GM12872 (cell line): Measurements from ENCODE around the gene NTM.

ENCODE experiments used
- TF ChIP-seq, protein P1 (sequence below): IDR thresholded peaks from 3 replicates; pipeline ENCODE4 v1.5.1; 2011; ENCODE audit warnings: low read depth, mild to moderate bottlenecking, low read length, moderate library complexity; ENCODE audit not compliant: insufficient read depth

NTM gene

DNA sequence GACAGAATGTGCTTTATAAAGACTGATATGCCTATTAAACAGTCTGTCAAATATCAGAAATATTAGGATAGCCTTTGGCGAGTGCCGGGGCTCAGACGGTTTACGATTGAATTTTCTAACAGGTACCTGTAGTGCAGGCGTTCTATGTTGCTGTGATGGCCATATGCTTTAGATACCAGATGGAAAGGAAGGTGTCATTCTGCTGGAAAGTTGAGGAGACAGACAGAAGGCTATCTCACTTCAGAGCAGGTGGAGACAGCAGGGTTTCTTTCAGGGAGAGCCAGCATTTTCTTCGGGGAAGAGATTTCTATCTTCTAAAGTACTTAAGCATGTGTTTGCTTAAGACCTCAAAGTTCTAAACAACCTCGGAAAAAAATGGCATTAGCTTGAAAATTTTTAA, 415.4 kb downstream of the NTM start:
- TF ChIP-seq, protein P1, sequence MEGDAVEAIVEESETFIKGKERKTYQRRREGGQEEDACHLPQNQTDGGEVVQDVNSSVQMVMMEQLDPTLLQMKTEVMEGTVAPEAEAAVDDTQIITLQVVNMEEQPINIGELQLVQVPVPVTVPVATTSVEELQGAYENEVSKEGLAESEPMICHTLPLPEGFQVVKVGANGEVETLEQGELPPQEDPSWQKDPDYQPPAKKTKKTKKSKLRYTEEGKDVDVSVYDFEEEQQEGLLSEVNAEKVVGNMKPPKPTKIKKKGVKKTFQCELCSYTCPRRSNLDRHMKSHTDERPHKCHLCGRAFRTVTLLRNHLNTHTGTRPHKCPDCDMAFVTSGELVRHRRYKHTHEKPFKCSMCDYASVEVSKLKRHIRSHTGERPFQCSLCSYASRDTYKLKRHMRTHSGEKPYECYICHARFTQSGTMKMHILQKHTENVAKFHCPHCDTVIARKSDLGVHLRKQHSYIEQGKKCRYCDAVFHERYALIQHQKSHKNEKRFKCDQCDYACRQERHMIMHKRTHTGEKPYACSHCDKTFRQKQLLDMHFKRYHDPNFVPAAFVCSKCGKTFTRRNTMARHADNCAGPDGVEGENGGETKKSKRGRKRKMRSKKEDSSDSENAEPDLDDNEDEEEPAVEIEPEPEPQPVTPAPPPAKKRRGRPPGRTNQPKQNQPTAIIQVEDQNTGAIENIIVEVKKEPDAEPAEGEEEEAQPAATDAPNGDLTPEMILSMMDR: no peak

DNA sequence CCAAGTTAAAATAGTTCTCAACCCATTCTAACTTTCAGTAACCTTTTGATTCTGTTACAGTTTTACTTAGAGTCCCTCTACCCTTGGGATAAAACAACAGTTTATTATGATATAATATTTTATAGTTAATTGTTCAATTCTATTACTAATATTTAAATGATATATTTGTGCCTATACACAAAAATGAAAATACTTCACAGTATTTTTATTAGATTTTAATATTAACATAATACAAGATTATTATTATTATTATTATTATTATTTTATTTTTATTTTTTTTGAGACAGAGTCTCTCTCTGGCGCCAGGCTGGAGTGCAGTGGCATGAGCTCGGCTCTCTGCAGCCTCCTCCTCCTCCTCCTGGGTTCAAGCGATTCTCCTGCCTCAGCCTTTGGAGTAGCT, 416.7 kb downstream of the NTM start:
- TF ChIP-seq, protein P1: no peak

DNA sequence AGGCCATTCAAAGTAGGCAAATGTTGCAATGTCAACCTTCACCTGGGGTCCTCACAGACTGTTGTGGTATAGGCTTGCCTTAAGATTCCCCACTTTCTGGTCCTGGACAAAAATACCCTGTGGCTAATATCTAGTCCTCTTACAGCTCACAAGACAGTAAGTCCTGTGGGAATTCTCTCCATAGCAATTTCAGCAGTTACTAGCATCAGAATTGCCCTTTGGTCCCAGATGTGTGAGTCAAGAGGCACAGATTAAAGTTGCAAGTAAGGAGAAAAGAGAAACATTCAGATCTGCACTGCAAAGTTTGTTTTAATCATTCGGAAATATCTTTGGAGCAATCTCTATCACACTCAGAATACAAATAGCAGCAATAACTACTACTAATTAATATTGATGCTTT, 420.2 kb downstream of the NTM start:
- TF ChIP-seq, protein P1: no peak

DNA sequence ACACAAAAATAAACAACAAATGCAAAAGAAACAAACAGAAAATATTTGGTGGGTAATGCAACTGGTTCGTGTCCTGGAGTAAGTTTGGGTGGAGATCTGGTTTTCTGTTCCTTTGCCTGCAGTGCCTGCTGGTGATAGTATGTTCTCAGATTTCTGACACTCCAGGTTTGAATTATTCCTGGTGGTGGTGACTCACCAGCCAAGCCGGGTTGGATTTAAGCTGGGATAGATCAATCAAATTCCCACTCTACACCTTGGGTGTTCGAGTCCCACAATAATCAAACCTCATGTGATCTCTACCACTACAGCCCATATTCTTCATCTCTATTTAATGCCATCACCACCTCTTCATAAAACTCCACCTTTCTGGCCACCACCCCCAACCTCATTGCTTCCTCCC, 421.8 kb downstream of the NTM start:
- TF ChIP-seq, protein P1: no peak

DNA sequence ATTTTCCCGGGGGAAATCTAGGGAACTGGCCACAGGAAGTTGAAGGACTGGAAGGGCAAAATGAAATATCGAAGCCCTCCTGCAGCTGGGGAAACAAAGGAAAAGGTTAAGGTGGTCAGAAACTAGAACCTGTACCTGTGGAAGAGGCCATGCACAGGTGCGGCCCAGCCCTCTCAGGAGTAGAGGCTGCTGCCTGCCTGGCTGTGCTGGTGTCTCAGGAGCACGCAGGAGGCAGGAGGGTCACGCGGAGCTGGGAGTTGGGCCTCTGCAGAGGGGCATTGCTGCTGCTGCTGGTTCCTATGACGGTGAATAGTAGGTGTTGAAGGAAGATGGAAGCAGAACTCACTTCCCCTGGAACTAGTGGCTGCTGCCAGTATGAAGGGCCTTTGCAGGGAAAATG, 425.7 kb downstream of the NTM start:
- TF ChIP-seq, protein P1: no peak

DNA sequence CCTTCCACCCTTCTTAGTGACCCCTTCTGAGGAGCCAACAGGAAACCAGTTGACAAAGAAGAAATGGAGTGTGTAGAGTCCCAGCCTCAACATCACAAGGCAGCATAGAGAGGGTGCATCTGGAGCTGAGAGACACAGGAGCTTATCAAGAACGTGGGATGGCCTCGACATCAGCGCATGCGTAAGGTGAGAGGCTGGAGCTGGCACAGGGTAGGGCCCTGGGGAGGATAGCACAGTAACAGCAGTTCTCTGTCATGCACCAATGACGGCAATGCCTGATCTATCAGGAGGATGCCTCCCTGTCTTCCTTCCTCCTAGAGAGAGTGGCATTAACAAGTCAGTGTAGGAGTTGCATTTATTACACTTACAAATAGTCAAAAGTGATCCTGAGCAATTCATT, 426.1 kb downstream of the NTM start:
- TF ChIP-seq, protein P1: no peak

DNA sequence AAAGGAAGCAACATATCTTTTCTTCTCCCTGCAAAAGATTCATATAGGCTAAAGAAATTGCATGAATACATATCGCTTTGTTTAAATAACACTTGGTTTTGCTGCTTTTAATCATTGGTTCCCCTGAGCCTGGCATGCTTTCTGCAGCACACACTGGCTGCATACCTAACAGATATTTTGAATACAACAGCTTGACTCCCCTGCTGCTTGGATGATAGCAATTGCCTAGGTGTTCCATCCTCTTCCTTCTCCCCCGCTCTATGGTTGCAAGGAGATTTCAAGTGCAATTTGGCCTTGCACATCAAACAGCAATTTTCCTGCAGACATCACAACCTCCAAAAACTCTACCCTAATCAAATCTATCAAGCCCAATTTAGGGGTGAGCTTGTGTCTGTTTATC, 430.0 kb downstream of the NTM start:
- TF ChIP-seq, protein P1: no peak
